ENCODE results near the gene ALK. TPM values are rescaled to one million over a fixed set of nuclear protein-coding genes. Genes with fewer than 3 reads are reported as not detected.

ALK gene
- total and polyA plus RNA-seq, 2 experiments from 2014 or later, result 0.35 TPM; not detected in 1

- ATAC-seq, result no peak
Observed at GRCh38 chr2:29874745-29875144, 46.6 kb downstream of the ALK start.

More at GRCh38 chr2:29874745-29875144, 46.6 kb downstream of the ALK start:
- no peaks in the 10 kb centered on the region for H3K4me1 ChIP-seq (ENCODE audit: insufficient read depth)
- H3K27me3 ChIP-seq (ENCODE audit: insufficient read depth), result no peaks in the 10 kb centered on the region
- H3K36me3 ChIP-seq (ENCODE audit: insufficient read depth), result no peaks in the 10 kb centered on the region
- H3K9me3 Mint-ChIP-seq, result no peaks in the 10 kb centered on the region; the same call in 2 of the 3 replicates
- no peak overlapping the region for H3K4me3 ChIP-seq
- H3K4me1 Mint-ChIP-seq, result peaks cover 2% of the 10 kb centered on the region; the same call in 1 of the 3 replicates
- no peak overlapping the region for H3K4me2 ChIP-seq
- no peak overlapping the region for H2AFZ ChIP-seq
- H3F3A ChIP-seq (replicated peaks; ENCODE audit: low read depth), result no peaks in the 10 kb centered on the region
- peaks cover 13% of the 10 kb centered on the region; the same call in 1 of the 2 replicates for H3K9me2 ChIP-seq (ENCODE audit: insufficient read depth)
- no peaks in the 10 kb centered on the region for H3K36me3 Mint-ChIP-seq (ENCODE audit: low read depth)
- no peak for TF ChIP-seq EZH2 (IDR thresholded peaks at IDR 0.05; ENCODE audit: low read depth, unreplicated experiment)
- no peak for TF ChIP-seq STAT1 (IDR thresholded peaks at IDR 0.05; ENCODE audit: unreplicated experiment)
- TF ChIP-seq ZNF331 (CRISPR knock-in tag; IDR thresholded peaks at IDR 0.05; ENCODE audit: low read depth), result no peak
- no peak for TF ChIP-seq ZNF114 (CRISPR knock-in tag; IDR thresholded peaks at IDR 0.05)
- no peak for TF ChIP-seq CTCF (conservative IDR thresholded peaks at IDR 0.05; ENCODE audit: low read depth in 2 of 2)
- TF ChIP-seq ETS1 (IDR thresholded peaks at IDR 0.05), result no peak
- TF ChIP-seq EZH2phosphoT487 (IDR thresholded peaks at IDR 0.05; ENCODE audit: unreplicated experiment), result no peak
- TF ChIP-seq CREB1 (CRISPR knock-in tag; IDR thresholded peaks at IDR 0.05; ENCODE audit: low read depth), result no peak
- no peak for TF ChIP-seq ZNF462 (CRISPR knock-in tag; IDR thresholded peaks at IDR 0.05)
- no peak for TF ChIP-seq JUNB (IDR thresholded peaks at IDR 0.05; ENCODE audit: unreplicated experiment)
- TF ChIP-seq POLR2AphosphoS5 (IDR thresholded peaks at IDR 0.05; ENCODE audit: low read depth), result no peak
- no peak for TF ChIP-seq REST (IDR thresholded peaks at IDR 0.05; ENCODE audit: unreplicated experiment)
- TF ChIP-seq NANOG (IDR thresholded peaks at IDR 0.05; ENCODE audit: borderline replicate concordance), result no peak
- H3K27ac Mint-ChIP-seq, result no peak overlapping the region
- no peak for DNase-seq (ENCODE audit: low spot score)
- H3K4me3 Mint-ChIP-seq, result no peak overlapping the region
- no peaks in the 10 kb centered on the region for H3K27me3 Mint-ChIP-seq (ENCODE audit: insufficient read depth, low read depth, poor library complexity)
- H4K20me1 ChIP-seq (replicated peaks; ENCODE audit: insufficient read depth), result no peaks in the 10 kb centered on the region
- no peak overlapping the region for H3K27ac ChIP-seq (ENCODE audit: low read depth)
- H3K79me2 ChIP-seq (replicated peaks; ENCODE audit: insufficient read depth), result no peaks in the 10 kb centered on the region
